ENCODE data around the gene GPR39.

GPR39 gene

GRCh38 chr2:132690664-132691303, 274.2 kb downstream of the GPR39 start:
- DNase-seq = no peak

DNA sequence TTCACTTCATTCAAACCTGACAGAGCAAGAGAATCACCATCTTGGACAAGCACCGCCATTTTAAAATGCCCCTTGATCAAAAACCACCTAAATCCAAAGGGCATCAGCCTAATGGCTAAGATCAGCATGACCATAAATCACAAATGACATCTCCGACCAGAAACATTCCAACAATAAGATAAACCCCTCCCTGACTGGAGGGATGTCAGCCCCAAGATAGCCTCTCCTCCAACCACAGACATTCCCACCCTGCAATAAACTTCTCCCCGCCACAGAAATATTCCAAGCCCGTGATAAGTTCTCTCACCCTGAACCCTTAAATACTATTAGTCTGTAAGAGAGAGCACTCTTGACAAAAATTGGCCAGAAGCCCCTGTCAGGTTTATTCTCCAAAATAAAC, 275.0 kb downstream of the GPR39 start:
- no peak for DNase-seq

- no peak for DNase-seq
These were observed 276.2 kb downstream of the GPR39 start for GRCh38 chr2:132692816-132693215.
